K562 (cell line): ENCODE results near the gene BFSP2. TPM values are rescaled to one million over a fixed set of nuclear protein-coding genes. Genes with fewer than 3 reads are reported as not detected.

ENCODE experiments used
- ATAC-seq: fragments of 200-7000 bp; cut with Tn5 transposase; 3 replicates; pipeline ENCODE4 v1.9.1; 2020; ENCODE audit warnings: moderate library complexity
- BruUV-seq: library from RNA; stranded (reverse); fragments of 400-500 nt; replicated peaks from 2 replicates; lab custom pipeline; 2021; lab: Mats Ljungman, UMichigan
- CTCF ChIA-PET: fragments of 300-600 bp; formaldehyde crosslinking; extraction: SDS; loops from one replicate; lab custom pipeline; 2021; ENCODE audit warnings: low intra/inter-chr PET ratio; lab: Yijun Ruan, JAX
- POLR2A ChIA-PET: fragments of 300-600, 350-650 bp; sonication (Branson Sonifier 250); formaldehyde crosslinking; extraction: SDS; loops from one replicate; lab custom pipeline; 2021; ENCODE audit warnings: antibody characterized with exemption, inconsistent platforms; lab: Yijun Ruan, JAX
- DNase-seq, 4 experiments: peaks; one replicate each; pipeline versions ENCODE4 v3.0.0 to v3.0.0-alpha.2; 2011 to 2018; ENCODE audit warnings: low spot score in 3 of 4, mixed read lengths in 3 of 4; ENCODE audit errors: extremely low read depth in 1 of 4
- FAIRE-seq: peaks from 2 replicates; lab custom pipeline; 2011; peaks lifted over from hg19 to GRCh38; lab: Jason Lieb, UNC
- H2AFZ ChIP-seq: 2 replicates; pipeline ENCODE4 v1.6.0; 2011; ENCODE audit warnings: low read depth, low read length, control low read depth, inconsistent platforms
- H3K27ac ChIP-seq: fragments of 200-600 bp; 3 replicates; pipeline ENCODE4 v1.8.0; 2011; ENCODE audit warnings: low read depth, mild to moderate bottlenecking, control low read depth, inconsistent platforms, low read length, moderate library complexity, mixed read lengths; ENCODE audit errors: extremely low read depth
- H3K27me3 ChIP-seq, 2 experiments: fragments of 300-600 bp in 1 of 2; 2 replicates in 1 of 2; 3 replicates in 1 of 2; pipeline versions ENCODE4 v1.6.0 to v1.8.0; 2011; ENCODE audit warnings: inconsistent platforms in 2 of 2, low read length in 2 of 2, mild to moderate bottlenecking in 1 of 2, mixed read lengths in 1 of 2, moderate library complexity in 1 of 2; ENCODE audit not compliant: control insufficient read depth in 2 of 2, insufficient read depth in 2 of 2
- H3K36me3 ChIP-seq: fragments of 300-600 bp; 3 replicates; pipeline ENCODE4 v1.8.0; 2011; ENCODE audit warnings: mild to moderate bottlenecking, low read length, inconsistent platforms; ENCODE audit not compliant: control insufficient read depth, insufficient read depth
- H3K4me1 ChIP-seq, 2 experiments: fragments of 200-600 bp in 1 of 2; replicated peaks in 1 of 2; 2 replicates in 1 of 2; 3 replicates in 1 of 2; pipeline versions ENCODE4 v1.5.1 to v1.8.0; 2011; ENCODE audit warnings: inconsistent platforms in 2 of 2, low read length in 2 of 2, mild to moderate bottlenecking in 1 of 2, mixed read lengths in 1 of 2, moderate library complexity in 1 of 2; ENCODE audit not compliant: control insufficient read depth in 2 of 2, insufficient read depth in 2 of 2
- H3K4me2 ChIP-seq: 2 replicates; pipeline ENCODE4 v1.6.1; 2011; ENCODE audit warnings: low read length, control low read depth, inconsistent platforms, mixed read lengths; ENCODE audit not compliant: insufficient read depth
- H3K4me3 ChIP-seq: fragments of 200-600 bp; sonication (generic), shearing (Covaris generic); 2 replicates; pipeline ENCODE4 v1.5.1; 2016; ENCODE audit warnings: control low read depth, inconsistent platforms
- H3K79me2 ChIP-seq: fragments of 200-600 bp; 3 replicates; pipeline ENCODE4 v1.8.0; 2011; ENCODE audit warnings: low read length, inconsistent platforms; ENCODE audit not compliant: control insufficient read depth, insufficient read depth
- H3K9ac ChIP-seq, 2 experiments: 2 replicates each; pipeline versions ENCODE4 v1.6.0 to v1.6.1; 2011; ENCODE audit warnings: low read depth in 2 of 2, low read length in 2 of 2, control low read depth in 1 of 2, inconsistent platforms in 1 of 2, mild to moderate bottlenecking in 1 of 2, mixed read lengths in 1 of 2; ENCODE audit not compliant: insufficient read depth in 1 of 2
- H3K9me1 ChIP-seq: one replicate; pipeline ENCODE4 v1.6.0; 2011; ENCODE audit warnings: inconsistent platforms, mild to moderate bottlenecking, low read length, moderate library complexity; ENCODE audit not compliant: control insufficient read depth, insufficient read depth
- H3K9me3 ChIP-seq: replicated peaks from 2 replicates; pipeline ENCODE4 v1.5.1; 2011; ENCODE audit warnings: low read depth, low read length, inconsistent platforms; ENCODE audit not compliant: control insufficient read depth, insufficient read depth
- H4K20me1 ChIP-seq: replicated peaks from 2 replicates; pipeline ENCODE4 v1.6.1; 2011; ENCODE audit warnings: low read length, inconsistent platforms, mixed read lengths; ENCODE audit not compliant: control insufficient read depth, insufficient read depth
- KAT8 ChIP-seq: fragments of 450-650 bp; IDR thresholded peaks from 2 replicates; pipeline ENCODE4 v1.6.1; 2016; ENCODE audit warnings: low read depth, mild to moderate bottlenecking
- PHF21A ChIP-seq: fragments of 450-650 bp; IDR thresholded peaks from 2 replicates; pipeline ENCODE4 v1.6.1; 2017; ENCODE audit warnings: low read depth, borderline replicate concordance
- POLR3G ChIP-seq: IDR thresholded peaks from 2 replicates; pipeline ENCODE4 v1.6.1; 2011; ENCODE audit not compliant: insufficient read length, insufficient replicate concordance; ENCODE audit errors: extremely low read depth
- RBM15 ChIP-seq: fragments of 200-400 bp; formaldehyde crosslinking; IDR thresholded peaks from 2 replicates; pipeline ENCODE4 v1.6.1; 2018; ENCODE audit warnings: mild to moderate bottlenecking, low read length, moderate library complexity; ENCODE audit not compliant: insufficient read depth
- ZNF507 ChIP-seq: conservative IDR thresholded peaks from 2 replicates; pipeline ENCODE4 v1.6.1; 2017; ENCODE audit warnings: missing genetic modification characterization, missing compliant biosample characterization
- ZNF780A ChIP-seq: fragments of 250-450 bp; sonication (Bioruptor Pico); IDR thresholded peaks from 2 replicates; pipeline ENCODE4 v1.5.0; 2021; ENCODE audit warnings: mild to moderate bottlenecking
- WGBS: fragments of 100-300 bp; shearing (Covaris generic); methylation state at CpG from one replicate; pipeline ENCODE4 v1.1.6; 2016; ENCODE audit warnings: low coverage, mixed read lengths; ENCODE audit not compliant: insufficient coverage; ENCODE audit errors: missing lambda C conversion rate; 5-methylcytosine and 5-hydroxymethylcytosine counted together
- in situ Hi-C: fragments of 300-500 bp; cut with MboI; formaldehyde crosslinking; loops from 4 replicates; pipeline ENCODE4 v1.15.0; 2018; ENCODE audit warnings: inconsistent platforms, mixed read lengths
- intact Hi-C: fragments of 100-400 bp; cut with micrococcal nuclease; formaldehyde crosslinking; loops from 2 replicates; pipeline ENCODE4 v1.14.2; 2022
- polyA plus RNA-seq, 8 experiments: library from polyadenylated mRNA; depleted of rRNA in 4 of 8; stranded (reverse) in 5 of 8; unstranded in 3 of 8; fragments of >200 nt; fragmentation: Nextera tagmentation in 2 of 8; fragmentation: Illumina TruSeq in 1 of 8; extraction: Ambion mirVana in 2 of 8; extraction: Trizol in 1 of 8; gene quantifications; 2 replicates each; pipeline versions ENCODE4 v1.2.1 to v1.2.3, GENCODE V29; 2011 to 2014; ENCODE audit warnings: inconsistent platforms in 1 of 8, missing spikeins in 1 of 8
- total RNA-seq, 7 experiments: library from RNA; depleted of rRNA in 6 of 7; stranded (reverse); fragments of >200 nt in 6 of 7; fragmentation: Illumina TruSeq in 2 of 7; extraction: Trizol in 2 of 7; gene quantifications; 2 replicates each; pipeline versions ENCODE4 v1.2.1 to v1.2.3, GENCODE V29; 2011 to 2021; ENCODE audit warnings: low replicate concordance in 1 of 7
- TF ChIP-seq, protein P1 (sequence below): sonication (generic); formaldehyde crosslinking; IDR thresholded peaks from 2 replicates; pipeline ENCODE4 v1.5.0; 2020; ENCODE audit warnings: missing genetic modification reagents
- TF ChIP-seq, protein P2 (sequence below): sonication (generic); formaldehyde crosslinking; IDR thresholded peaks from 2 replicates; pipeline ENCODE4 v1.8.0; 2022; ENCODE audit warnings: mild to moderate bottlenecking, low read depth, missing genetic modification reagents

BFSP2 gene
- total and polyA plus RNA-seq, 9 of the 15 experiments (the other 6 are each of a cell fraction or from before 2014, with no cell fraction given): not detected

DNA sequence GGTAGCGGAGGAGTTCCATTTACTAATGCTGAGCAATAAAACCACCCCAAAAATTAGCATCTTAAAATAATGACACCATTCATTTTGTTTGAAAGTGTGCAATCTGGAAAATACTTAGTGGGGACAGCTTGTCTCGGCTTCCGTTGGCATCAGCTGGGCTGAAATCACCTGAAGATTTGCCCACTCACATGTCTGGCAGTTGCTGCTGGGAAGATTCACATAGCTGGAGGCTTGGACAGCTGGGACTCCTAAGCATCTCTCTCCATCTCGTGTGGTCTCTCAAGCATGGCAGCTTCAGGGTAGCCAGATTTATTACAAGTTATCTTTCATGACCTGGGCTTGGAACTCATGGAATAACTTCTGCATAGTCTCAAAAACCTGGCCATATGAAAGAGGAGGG is 38.4 kb upstream of the BFSP2 start:
- Histone ChIP-seq H3K27ac (no peak overlapping the region), H3K9ac (no peak overlapping the region), H3K4me1 (no peaks in the 10 kb centered on the region), H3K4me3 (no peak overlapping the region), H4K20me1 (no peaks in the 10 kb centered on the region), H3K79me2 (no peaks in the 10 kb centered on the region), H3K9me3 (no peaks in the 10 kb centered on the region), H3K36me3 (no peaks in the 10 kb centered on the region)
- DNase-seq (no peak), ATAC-seq (no peak)
- 4% methylated on average over 3 of the region's 4 CpGs for whole genome bisulfite sequencing
- no TSS peak for BruUV-seq
- in situ Hi-C loops: no loop called here
- ChIA-PET POLR2A (interaction anchor here (0.5 kb wide), 1 partner anchor 12 kb away, joined by 4 read pairs; no protein-coding TSS in a partner anchor), CTCF (no interaction called here)
- intact Hi-C loops: no loop called here
- TF ChIP-seq ZNF507 (tag): no peak
- TF ChIP-seq, protein P1, sequence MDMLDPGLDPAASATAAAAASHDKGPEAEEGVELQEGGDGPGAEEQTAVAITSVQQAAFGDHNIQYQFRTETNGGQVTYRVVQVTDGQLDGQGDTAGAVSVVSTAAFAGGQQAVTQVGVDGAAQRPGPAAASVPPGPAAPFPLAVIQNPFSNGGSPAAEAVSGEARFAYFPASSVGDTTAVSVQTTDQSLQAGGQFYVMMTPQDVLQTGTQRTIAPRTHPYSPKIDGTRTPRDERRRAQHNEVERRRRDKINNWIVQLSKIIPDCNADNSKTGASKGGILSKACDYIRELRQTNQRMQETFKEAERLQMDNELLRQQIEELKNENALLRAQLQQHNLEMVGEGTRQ (CRISPR knock-in tag): no peak
- TF ChIP-seq POLR3G: no peak
- TF ChIP-seq ZNF780A: no peak
- TF ChIP-seq RBM15: no peak
- TF ChIP-seq KAT8: no peak
- TF ChIP-seq, protein P2, sequence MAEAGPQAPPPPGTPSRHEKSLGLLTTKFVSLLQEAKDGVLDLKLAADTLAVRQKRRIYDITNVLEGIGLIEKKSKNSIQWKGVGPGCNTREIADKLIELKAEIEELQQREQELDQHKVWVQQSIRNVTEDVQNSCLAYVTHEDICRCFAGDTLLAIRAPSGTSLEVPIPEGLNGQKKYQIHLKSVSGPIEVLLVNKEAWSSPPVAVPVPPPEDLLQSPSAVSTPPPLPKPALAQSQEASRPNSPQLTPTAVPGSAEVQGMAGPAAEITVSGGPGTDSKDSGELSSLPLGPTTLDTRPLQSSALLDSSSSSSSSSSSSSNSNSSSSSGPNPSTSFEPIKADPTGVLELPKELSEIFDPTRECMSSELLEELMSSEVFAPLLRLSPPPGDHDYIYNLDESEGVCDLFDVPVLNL: no peak
- TF ChIP-seq PHF21A: no peak
- TF ChIP-seq, all 486 proteins: peak for 0
- no peaks in the 10 kb centered on the region for H3K9me1 ChIP-seq
- no peak overlapping the region for H3K4me2 ChIP-seq
- no peak overlapping the region for H2AFZ ChIP-seq
- FAIRE-seq: no peak
- no peaks in the 10 kb centered on the region for H3K27me3 ChIP-seq
